Stimulated activated CD4-positive, alpha-beta T cell treated with anti-CD3 and anti-CD28 coated beads, Interleukin-4, amount 100 ng/mL, for 48 hours (primary cell): ENCODE results near the gene MAGEA2.
"Not testable (repeated sequence)": the region's sequence is repeated elsewhere in the genome, so short reads cannot be mapped to it uniquely, and the experiment has no call there.

Experiments used
- DNase-seq, 2 donors: peaks; one replicate each; pipeline ENCODE4 v3.0.0-alpha.2; 2020; ENCODE audit warnings: low read depth in 2 of 2

The MAGEA2 gene, protein sequence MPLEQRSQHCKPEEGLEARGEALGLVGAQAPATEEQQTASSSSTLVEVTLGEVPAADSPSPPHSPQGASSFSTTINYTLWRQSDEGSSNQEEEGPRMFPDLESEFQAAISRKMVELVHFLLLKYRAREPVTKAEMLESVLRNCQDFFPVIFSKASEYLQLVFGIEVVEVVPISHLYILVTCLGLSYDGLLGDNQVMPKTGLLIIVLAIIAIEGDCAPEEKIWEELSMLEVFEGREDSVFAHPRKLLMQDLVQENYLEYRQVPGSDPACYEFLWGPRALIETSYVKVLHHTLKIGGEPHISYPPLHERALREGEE

DNA sequence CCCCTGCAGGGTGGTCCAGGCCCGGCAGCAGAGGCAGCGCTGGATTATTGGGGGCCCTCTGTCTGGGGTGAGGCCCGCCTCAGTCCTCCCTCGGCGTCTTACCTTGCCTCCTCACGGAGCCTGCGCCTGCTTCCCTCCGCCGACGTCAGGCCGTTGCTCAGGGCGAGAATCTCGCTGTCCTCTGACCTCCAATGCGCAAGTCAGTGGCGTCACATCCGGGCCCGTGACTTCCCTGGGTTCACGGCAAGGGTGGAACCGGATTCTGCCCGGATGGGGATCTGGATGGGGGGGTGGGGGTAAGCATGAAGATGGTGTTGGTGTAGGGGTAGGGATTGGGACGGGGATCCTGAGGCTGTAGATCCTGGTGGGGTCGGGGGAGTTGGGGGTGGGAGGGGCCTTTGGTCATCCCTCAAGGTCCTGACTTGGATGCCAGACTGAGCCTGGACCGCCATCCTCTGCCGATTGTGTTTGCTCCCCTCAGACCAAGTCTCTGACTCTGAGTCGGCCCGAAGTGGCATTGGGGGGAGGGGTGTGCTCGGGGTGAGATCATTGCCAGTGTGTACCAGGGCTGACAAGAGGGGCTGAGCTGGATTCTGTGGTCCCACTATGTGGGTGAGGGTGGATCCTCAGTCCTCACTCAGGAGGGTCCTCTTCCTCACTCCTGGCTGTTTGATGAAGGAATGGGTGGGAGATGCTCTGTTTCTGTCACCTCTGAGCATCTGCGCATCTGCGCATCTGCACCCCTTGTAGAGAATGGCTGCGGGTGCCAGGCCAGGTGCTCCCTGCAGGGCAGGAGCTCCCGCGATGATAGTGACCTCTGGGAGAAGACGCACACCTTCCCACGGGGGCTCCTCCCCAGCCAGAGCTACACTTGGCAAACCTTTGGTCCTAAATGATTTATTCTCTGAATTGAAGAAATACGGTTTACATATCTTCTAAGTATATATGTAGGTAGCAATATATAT, at the start of gene MAGEA2:
Gene MAGEA2, minus strand, starts transcription at position 157 of the 965 bp plus-strand sequence. CDS start 2,479 bp downstream, outside the sequence.
- not testable (repeated sequence) for DNase-seq

DNA sequence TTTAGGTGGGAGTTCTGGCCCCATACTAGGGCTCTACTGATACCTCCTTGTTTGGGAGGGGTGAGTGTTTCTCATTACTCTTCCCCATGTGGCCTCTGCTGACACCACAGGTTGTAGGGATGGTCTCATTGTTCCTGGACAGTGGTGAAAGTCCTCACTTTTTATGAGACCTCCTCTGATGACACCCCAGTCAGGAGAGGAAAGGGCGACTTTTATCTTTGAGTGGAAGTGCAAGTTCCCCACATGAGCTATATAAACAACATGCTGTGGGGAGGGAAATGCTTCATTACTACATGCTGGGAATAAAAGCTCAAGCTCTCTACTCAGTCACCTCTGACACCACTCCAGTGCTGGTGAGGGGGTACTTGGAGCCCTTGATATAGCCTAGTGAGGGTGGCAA, 45.3 kb upstream of the MAGEA2 start:
- no peak for DNase-seq

DNA sequence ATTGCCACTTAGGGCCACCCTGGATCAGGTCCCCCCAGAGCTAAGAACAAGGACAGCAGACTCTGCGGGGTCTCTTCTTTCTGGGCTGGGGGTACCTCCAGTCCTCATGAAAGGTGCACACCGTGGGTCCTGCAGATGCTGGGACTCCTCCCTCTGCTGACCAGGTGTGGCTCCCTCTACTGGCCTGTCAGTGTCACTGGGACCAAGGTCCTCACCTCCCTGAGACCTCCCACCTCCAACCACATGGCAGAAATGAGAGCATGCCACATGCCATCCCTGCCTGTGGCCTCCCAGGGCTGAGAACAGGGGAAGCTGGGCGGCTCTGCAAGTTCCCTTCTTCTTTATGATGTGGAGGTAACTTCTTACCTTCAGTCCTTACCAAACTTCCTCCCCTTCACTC, 33.4 kb upstream of the MAGEA2 start:
- not testable (repeated sequence) for DNase-seq

DNA sequence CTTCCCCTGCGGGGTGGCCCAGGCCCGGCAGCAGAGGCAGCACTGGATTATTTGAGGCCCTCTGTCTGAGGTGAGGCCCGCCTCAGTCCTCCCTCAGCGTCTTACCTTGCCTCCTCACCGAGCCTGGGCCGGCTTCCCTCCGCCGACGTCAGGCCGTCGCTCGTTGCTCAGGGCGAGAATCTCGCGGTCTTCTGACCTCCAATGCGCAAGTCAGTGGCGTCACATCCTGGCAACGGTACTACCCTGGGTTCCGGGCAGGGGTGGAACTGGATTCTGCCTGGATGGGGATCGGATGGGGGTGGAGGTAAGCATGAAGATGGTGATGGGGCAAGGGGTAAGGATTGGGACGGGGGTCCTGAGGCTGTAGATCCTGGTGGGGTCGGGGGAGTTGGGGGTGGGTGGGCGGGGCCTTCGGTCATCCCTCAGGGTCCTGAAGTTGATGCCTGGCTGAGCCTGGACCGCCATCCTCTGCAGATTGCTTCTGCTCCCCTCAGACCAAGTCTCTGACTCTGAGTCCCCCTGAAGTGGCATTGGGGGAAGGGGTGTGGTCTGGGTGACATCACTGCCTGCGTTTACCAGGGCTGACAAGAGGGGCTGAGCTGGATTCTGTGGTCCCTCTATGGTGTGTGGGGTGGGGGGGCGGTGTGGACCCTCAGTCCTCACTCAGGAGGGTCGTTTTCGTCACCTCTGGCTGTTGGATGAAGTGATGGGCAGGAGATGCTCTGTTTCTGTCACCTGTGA, 16.1 kb upstream of the MAGEA2 start, which contains the start of gene MAGEA6:
Gene MAGEA6, minus strand, starts transcription at position 141 of the 741 bp plus-strand sequence. CDS start 2,039 bp downstream, outside the sequence.
- DNase-seq, result not testable (repeated sequence)

DNA sequence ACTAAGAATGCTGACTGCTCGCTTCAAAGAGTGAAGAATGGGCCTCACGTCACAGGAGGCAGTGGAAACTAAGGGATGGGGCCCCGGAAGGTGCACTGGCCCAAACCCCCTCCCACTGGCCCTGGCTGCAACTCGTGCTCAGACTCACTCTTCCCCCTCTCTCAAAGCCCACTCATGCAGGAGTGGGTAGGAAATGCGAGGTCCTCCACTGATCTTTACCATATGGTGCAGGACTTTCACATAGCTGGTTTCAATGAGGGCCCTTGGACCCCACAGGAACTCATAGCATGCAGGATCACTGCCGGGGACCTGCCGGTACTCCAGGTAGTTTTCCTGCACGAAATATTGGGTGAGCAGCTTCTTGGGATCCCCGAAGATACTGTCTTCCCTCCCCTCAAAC, 12.9 kb upstream of the MAGEA2 start:
- DNase-seq, result not testable (repeated sequence)

DNA sequence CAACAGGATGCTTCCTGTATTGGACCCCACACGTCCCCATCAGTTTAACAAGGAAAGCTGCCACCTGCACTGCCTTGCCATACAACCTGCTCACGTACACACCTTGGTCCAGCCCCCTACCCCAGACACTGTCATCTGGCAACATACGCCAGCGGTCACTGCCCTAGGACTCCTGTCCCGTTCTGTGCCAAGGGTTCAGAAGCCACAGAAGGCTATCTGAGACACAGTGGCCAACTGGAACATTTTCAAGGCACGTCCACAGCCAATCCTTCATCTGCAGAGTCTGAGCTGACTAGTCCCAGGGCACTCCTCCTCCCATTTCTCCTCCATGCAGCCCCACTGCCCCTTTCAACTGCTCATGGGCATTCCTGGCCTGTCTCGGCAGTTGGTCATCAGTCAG, 7.9 kb upstream of the MAGEA2 start:
- not testable (repeated sequence) for DNase-seq

DNA sequence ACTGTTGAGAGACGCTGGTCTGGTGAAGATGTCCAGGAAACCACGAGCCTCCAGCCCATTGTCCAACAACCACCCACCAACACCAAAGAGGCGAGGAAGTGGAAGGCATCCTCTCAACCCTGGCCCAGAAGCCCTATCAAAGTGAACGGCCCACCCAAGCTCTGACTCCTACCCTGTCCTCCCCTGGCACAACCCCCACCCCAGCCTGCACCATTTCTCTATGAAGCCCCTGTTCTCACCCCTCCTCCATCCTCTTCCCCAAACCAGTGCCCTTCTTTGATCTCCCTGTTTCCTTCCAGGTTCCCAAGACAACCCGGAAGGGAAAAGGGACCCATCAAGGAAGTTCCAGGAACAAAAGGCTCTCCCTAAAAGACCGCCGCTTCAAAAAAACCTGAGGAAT, 5.9 kb upstream of the MAGEA2 start:
- not testable (repeated sequence) for DNase-seq

DNA sequence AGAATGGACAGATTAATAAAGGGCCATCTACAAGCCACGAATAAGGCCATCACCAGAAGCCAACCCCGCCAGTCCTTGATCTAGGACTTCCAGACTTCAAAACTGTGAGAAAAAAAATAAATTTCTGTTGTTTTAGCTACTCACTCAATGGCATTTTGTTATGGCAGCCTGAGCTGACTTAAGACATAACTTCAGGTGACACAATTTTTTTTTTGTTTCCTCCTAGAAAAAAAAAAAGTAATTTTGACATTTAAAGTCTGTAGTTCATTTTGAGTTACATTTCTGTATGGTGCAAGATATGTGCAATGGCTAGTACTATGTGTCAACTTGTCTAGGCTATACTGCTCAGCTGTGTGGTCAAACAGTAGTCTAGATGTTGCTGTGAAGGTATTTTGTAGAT, 5.3 kb upstream of the MAGEA2 start, which contains the start of gene CSAG3:
Gene CSAG3, plus strand, starts transcription at position 301 of the 400 bp plus-strand sequence.
- DNase-seq, result not testable (repeated sequence)

DNA sequence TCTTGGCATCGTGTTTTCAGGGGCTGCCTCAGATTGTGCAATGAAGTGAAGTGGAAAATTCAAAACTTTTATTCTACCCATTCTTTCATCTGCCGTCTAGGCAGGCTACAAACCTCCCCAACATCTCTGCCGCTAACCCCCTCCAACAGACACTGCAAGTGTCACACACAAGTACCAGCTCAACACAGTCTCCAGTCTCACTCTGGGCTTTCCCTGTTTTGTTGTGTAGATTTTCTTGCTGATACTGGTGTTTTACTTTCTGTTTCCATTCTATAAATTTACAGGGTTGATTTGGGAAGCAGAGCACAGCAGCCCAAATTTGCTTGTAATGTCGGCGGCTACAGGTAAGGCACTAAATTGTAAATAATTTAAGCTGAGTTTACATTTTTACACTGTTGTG, 1.2 kb upstream of the MAGEA2 start:
- DNase-seq, result not testable (repeated sequence)

DNA sequence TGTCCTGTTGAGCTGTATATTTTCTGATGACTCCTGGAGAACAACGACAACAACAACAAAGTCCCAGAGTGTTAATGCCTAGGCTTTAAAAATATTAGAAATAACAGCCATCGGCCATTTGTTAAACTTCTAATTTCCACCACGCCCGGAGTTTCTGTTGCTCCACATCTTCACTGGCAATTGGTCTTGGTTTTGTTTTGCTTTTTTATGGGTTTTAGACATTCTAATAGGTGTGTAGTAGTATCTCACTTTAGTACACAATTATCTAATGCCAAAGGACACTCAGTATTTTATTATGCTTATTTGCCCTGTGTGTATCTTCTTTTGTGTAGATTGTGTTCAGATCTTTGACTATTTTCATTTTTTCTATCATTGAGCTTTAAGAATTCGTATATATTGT, 15.1 kb downstream of the MAGEA2 start:
- DNase-seq, result no peak

DNA sequence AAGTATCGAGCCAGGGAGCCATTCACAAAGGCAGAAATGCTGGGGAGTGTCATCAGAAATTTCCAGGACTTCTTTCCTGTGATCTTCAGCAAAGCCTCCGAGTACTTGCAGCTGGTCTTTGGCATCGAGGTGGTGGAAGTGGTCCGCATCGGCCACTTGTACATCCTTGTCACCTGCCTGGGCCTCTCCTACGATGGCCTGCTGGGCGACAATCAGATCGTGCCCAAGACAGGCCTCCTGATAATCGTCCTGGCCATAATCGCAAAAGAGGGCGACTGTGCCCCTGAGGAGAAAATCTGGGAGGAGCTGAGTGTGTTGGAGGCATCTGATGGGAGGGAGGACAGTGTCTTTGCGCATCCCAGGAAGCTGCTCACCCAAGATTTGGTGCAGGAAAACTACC, 17.1 kb downstream of the MAGEA2 start:
- not testable (repeated sequence) for DNase-seq

DNA sequence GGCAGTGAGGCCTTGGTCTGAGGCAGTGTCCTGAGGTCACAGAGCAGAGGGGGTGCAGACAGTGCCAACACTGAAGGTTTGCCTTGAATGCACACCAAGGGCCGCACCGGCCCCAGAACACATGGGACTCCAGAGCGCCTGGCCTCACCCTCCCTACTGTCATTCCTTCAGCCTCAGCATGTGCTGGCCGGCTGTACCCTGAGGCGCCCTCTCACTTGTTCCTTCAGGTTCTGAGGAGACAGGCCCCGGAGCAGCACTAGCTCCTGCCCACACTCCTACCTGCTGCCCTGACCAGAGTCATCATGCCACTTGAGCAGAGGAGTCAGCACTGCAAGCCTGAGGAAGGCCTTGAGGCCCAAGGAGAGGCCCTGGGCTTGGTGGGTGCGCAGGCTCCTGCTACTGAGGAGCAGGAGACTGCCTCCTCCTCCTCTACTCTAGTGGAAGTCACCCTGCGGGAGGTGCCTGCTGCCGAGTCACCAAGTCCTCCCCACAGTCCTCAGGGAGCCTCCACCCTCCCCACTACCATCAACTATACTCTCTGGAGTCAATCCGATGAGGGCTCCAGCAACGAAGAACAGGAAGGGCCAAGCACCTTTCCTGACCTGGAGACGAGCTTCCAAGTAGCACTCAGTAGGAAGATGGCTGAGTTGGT, 17.7 kb downstream of the MAGEA2 start:
- DNase-seq, result no peak

DNA sequence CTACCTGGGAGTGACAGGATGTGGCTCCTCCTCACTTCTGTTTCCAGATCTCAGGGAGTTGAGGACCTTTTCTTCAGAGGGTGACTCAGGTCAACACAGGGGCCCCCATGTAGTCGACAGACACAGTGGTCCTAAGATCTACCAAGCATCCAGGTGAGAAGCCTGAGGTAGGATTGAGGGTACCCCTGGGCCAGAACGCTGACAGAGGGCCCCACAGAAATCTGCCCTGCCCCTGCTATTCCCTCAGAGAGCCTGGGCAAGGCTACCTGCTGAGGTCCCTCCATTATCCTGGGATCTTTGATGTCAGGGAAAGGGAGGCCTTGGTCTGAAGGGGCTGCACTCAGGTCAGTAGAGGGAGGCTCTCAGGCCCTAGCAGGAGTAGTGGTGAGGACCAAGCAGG, 18.5 kb downstream of the MAGEA2 start:
- DNase-seq, result no peak

DNA sequence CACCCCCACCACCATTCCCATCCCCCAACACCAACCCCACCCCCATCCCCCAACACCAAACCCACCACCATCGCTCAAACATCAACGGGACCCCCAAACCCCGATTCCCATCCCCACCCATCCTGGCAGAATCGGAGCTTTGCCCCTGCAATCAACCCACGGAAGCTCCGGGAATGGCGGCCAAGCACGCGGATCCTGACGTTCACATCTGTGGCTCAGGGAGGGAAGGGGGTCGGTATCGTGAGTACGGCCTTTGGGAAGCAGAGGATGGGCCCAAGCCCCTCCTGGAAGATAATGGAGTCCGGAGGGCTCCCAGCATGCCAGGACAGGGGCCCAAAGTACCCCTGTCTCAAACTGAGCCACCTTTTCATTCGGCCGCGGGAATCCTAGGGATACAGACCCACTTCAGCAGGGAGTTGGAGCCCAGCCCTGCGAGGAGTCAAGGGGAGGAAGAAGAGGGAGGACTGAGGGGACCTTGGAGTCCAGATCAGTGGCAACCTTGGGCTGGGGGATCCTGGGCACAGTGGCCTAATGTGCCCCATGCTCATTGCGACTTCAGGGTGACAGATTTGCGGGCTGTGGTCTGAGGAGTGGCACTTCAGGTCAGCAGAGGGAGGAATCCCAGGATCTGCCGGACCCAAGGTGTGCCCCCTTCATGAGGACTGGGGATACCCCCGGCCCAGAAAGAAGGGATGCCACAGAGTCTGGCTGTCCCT, 19.3 kb downstream of the MAGEA2 start:
- not testable (repeated sequence) for DNase-seq

DNA sequence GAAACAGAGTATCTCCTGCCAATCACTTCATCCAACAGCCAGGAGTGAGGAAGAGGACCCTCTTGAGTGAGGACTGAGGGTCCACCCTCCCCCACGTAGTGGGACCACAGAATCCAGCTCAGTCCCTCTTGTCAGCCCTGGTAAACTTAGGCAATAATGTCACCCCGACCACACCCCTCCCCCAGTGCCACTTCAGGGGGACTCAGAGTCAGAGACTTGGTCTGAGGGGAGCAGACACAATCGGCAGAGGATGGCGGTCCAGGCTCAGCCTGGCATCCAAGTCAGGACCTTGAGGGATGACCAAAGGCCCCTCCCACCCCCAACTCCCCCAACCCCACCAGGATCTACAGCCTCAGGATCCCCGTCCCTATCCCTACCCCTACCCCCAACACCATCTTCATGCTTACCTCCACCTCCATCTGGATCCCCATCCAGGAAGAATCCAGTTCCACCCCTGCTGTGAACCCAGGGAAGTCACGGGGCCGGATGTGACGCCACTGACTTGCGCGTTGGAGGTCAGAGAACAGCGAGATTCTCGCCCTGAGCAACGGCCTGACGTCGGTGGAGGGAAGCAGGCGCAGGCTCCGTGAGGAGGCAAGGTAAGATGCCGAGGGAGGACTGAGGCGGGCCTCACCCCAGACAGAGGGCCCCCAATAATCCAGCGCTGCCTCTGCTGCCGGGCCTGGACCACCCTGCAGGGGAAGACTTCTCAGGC, 20.2 kb downstream of the MAGEA2 start, which contains the start of the genes CSAG1 and MAGEA12:
Gene CSAG1, minus strand, starts transcription at position 461 of the 715 bp plus-strand sequence. CDS start 1,261 bp downstream, outside the sequence.
Gene MAGEA12, plus strand, starts transcription at position 497 of the 715 bp plus-strand sequence. CDS start 2,405 bp downstream, outside the sequence.
- DNase-seq, result no peak

DNA sequence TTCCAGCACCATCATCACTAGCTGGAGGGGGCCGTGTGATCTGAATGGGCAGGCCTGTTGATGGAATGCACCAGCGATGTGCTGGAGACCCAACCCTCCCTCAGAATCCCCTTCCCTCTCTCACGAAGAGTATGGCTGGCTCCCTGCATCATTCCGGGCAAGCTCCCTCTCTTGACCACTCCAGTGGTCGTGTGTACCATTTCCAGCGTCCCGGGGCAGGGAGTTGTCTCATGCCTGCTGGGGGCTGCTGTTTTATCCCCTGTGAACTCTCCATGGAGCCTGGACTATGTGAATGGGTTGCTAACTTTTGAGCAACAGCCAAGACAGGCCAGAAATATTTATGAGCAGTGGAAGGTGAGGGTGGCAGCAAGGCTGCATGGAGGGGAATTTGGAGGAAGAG, 28.2 kb downstream of the MAGEA2 start:
- DNase-seq, result no peak

DNA sequence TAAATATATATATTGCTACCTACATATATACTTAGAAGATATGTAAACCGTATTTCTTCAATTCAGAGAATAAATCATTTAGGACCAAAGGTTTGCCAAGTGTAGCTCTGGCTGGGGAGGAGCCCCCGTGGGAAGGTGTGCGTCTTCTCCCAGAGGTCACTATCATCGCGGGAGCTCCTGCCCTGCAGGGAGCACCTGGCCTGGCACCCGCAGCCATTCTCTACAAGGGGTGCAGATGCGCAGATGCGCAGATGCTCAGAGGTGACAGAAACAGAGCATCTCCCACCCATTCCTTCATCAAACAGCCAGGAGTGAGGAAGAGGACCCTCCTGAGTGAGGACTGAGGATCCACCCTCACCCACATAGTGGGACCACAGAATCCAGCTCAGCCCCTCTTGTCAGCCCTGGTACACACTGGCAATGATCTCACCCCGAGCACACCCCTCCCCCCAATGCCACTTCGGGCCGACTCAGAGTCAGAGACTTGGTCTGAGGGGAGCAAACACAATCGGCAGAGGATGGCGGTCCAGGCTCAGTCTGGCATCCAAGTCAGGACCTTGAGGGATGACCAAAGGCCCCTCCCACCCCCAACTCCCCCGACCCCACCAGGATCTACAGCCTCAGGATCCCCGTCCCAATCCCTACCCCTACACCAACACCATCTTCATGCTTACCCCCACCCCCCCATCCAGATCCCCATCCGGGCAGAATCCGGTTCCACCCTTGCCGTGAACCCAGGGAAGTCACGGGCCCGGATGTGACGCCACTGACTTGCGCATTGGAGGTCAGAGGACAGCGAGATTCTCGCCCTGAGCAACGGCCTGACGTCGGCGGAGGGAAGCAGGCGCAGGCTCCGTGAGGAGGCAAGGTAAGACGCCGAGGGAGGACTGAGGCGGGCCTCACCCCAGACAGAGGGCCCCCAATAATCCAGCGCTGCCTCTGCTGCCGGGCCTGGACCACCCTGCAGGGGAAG, 39.5 kb downstream of the MAGEA2 start, which contains the start of gene MAGEA2B:
Gene MAGEA2B, plus strand, starts transcription at position 814 of the 973 bp plus-strand sequence. CDS start 2,479 bp downstream, outside the sequence.
- DNase-seq, result not testable (repeated sequence)

DNA sequence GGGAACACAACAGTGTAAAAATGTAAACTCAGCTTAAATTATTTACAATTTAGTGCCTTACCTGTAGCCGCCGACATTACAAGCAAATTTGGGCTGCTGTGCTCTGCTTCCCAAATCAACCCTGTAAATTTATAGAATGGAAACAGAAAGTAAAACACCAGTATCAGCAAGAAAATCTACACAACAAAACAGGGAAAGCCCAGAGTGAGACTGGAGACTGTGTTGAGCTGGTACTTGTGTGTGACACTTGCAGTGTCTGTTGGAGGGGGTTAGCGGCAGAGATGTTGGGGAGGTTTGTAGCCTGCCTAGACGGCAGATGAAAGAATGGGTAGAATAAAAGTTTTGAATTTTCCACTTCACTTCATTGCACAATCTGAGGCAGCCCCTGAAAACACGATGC, 40.4 kb downstream of the MAGEA2 start:
- not testable (repeated sequence) for DNase-seq
